GM19351 (cell line): Measurements from ENCODE around the gene TRIM71.
"Not testable (repeated sequence)": the region's sequence is repeated elsewhere in the genome, so short reads cannot be mapped to it uniquely, and the experiment has no call there.

ENCODE experiments used
- ATAC-seq: cut with Tn5 transposase; IDR thresholded peaks from one replicate; pipeline ENCODE4 v1.9.1; 2021; ENCODE audit warnings: mild to moderate bottlenecking, moderate library complexity; ENCODE audit not compliant: unreplicated experiment

TRIM71 gene

GRCh38 chr3:32886911-32887310 lies 69.1 kb downstream of the TRIM71 start:
- no peak for ATAC-seq

- ATAC-seq = peak; percentile 98
These were observed 70.9 kb downstream of the TRIM71 start for GRCh38 chr3:32888739-32889138.

GRCh38 chr3:32890420-32891276 lies 72.9 kb downstream of the TRIM71 start:
- ATAC-seq = no peak

- ATAC-seq = no peak
These were observed 73.6 kb downstream of the TRIM71 start for GRCh38 chr3:32891365-32891764.

GRCh38 chr3:32892625-32893598 lies 75.1 kb downstream of the TRIM71 start:
- ATAC-seq = no peak

- ATAC-seq = no peak
These were observed 77.2 kb downstream of the TRIM71 start for GRCh38 chr3:32894977-32895376.

- ATAC-seq = no peak
These were observed 77.9 kb downstream of the TRIM71 start for GRCh38 chr3:32895701-32896100.

GRCh38 chr3:32896143-32896542 lies 78.3 kb downstream of the TRIM71 start:
- ATAC-seq = no peak

- ATAC-seq = no peak
These were observed 79.3 kb downstream of the TRIM71 start for GRCh38 chr3:32897001-32897601.

GRCh38 chr3:32897981-32898623 lies 80.3 kb downstream of the TRIM71 start:
- ATAC-seq = no peak

- no peak for ATAC-seq
These were observed 81.5 kb downstream of the TRIM71 start for GRCh38 chr3:32899265-32899664.

GRCh38 chr3:32901005-32901932 lies 83.5 kb downstream of the TRIM71 start:
- no peak for ATAC-seq

- not testable (repeated sequence) for ATAC-seq
These were observed 85.1 kb downstream of the TRIM71 start for GRCh38 chr3:32902887-32903371.

GRCh38 chr3:32903953-32904352 lies 86.2 kb downstream of the TRIM71 start:
- ATAC-seq = no peak

- no peak for ATAC-seq
These were observed 92.2 kb downstream of the TRIM71 start for GRCh38 chr3:32909999-32910398.

GRCh38 chr3:32910954-32911353 lies 93.2 kb downstream of the TRIM71 start:
- ATAC-seq = no peak

- ATAC-seq = no peak
These were observed 94.2 kb downstream of the TRIM71 start for GRCh38 chr3:32912046-32912445.

GRCh38 chr3:32913790-32914446 lies 96.1 kb downstream of the TRIM71 start:
- no peak for ATAC-seq

- ATAC-seq = no peak
These were observed 102.1 kb downstream of the TRIM71 start for GRCh38 chr3:32919920-32920319.
